ENCODE results near the gene CACNA1C. TPM values are rescaled to one million over a fixed set of nuclear protein-coding genes. Genes with fewer than 3 reads are reported as not detected.

The CACNA1C gene
- polyA plus RNA-seq, 1 of the 3 experiments (the other 2 are of a cell fraction): 1.5 TPM

DNA sequence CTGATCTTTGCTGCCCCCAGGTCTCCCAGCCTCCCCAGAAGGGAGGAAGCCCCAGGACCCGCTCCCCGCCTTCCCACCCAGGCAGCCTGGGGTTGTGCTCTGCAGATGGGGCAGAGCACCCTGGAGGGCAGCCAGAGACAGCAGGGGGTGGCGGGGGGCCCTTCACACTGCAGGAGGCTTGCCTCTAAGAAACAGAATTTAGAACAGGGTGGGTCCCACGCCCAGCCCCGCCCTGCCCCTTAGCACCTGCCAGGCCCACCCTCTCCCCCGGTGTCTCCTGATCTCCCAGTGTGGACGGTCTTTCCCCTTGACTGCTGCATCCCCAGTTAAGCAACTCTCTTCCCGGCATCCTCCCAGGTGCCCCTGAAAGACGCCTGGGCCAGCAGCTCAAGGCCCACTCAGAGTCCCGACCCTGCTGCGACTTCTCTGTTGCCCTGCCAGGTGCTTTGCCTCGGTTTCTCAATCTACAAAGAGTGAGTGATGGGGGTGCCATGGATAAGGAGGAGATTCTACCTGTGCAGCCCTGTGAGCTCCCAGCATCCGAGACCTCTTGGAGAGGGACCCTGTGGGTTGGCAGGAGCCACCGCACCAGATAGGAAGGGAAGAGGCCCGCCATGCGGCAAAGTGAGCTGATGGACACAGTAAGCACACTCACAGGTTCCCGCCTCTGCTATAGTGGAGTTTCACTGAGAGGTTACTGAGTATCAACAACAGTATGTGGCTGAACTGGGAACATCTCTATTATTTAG lies 414.8 kb downstream of the CACNA1C start:
- no peak for DNase-seq
- Histone ChIP-seq H3K36me3 (replicated peaks in 1 of 2; ENCODE audit: control insufficient read depth in 1 of 2, insufficient read depth in 2 of 2, low read length in 1 of 2) (no peaks in the 10 kb centered on the region), H3F3A (replicated peaks; ENCODE audit: insufficient read depth) (no peaks in the 10 kb centered on the region), H3K9me2 (no peaks in the 10 kb centered on the region), H4K20me1 (ENCODE audit: insufficient read depth) (no peaks in the 10 kb centered on the region), H3K4me1 (ENCODE audit: control insufficient read depth in 1 of 2, insufficient read depth in 2 of 2, low read depth in 1 of 2, low read length in 1 of 2) (no peaks in the 10 kb centered on the region; a peak in 1 of 4 replicates), H3K79me2 (ENCODE audit: insufficient read depth) (no peaks in the 10 kb centered on the region), H3K9me3 (no peaks in the 10 kb centered on the region), H3K27ac (ENCODE audit: low read depth in 2 of 2, low read length in 1 of 2) (no peak overlapping the region), H3K27me3 (ENCODE audit: insufficient read depth) (no peaks in the 10 kb centered on the region), H3K9ac (no peak overlapping the region), H3K4me3 (ENCODE audit: low read depth in 2 of 2, low read length in 1 of 2) (no peak overlapping the region), H3K4me2 (no peak overlapping the region), H2AFZ (ENCODE audit: low read depth) (no peak overlapping the region)
- ChIA-PET POLR2A (no interaction called here), CTCF (no interaction called here)
- 60% methylated on average over 10 of the region's 17 CpGs for whole genome bisulfite sequencing (ENCODE audit: low lambda C conversion rate)
- TF ChIP-seq FOXJ3 (CRISPR knock-in tag; IDR thresholded peaks at IDR 0.05) (no peak), MEF2A (IDR thresholded peaks at IDR 0.05; ENCODE audit: borderline replicate concordance, low read depth) (no peak), RAD21 (IDR thresholded peaks at IDR 0.05; ENCODE audit: low read length) (no peak), JUND (IDR thresholded peaks at IDR 0.05) (no peak)
- TF ChIP-seq, protein P1, sequence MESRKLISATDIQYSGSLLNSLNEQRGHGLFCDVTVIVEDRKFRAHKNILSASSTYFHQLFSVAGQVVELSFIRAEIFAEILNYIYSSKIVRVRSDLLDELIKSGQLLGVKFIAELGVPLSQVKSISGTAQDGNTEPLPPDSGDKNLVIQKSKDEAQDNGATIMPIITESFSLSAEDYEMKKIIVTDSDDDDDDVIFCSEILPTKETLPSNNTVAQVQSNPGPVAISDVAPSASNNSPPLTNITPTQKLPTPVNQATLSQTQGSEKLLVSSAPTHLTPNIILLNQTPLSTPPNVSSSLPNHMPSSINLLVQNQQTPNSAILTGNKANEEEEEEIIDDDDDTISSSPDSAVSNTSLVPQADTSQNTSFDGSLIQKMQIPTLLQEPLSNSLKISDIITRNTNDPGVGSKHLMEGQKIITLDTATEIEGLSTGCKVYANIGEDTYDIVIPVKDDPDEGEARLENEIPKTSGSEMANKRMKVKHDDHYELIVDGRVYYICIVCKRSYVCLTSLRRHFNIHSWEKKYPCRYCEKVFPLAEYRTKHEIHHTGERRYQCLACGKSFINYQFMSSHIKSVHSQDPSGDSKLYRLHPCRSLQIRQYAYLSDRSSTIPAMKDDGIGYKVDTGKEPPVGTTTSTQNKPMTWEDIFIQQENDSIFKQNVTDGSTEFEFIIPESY (IDR thresholded peaks at IDR 0.05; ENCODE audit: borderline replicate concordance, low read depth): no peak

DNA sequence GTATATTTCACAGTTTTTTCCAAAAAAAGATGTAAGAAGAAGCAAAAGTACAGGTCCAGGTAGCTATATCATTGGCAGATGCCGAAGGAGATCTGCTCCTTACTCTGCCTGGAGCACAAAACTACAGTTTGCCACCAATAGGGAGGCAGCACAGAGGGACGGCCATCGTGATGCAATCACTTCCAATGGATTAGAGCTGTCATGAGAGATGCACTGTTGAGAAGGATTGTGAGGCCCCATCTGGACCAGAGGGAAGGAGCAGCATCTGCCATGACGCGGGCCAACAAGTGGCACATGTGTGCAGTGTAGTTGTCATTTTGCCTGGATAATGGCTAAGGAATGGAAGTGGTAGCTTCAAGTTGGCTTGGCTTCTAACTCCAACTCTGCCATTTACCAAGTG lies 423.2 kb downstream of the CACNA1C start:
- POLR2A ChIA-PET: no interaction called here
- WGBS (ENCODE audit: low lambda C conversion rate): 75% methylated on average over 5 of the region's 5 CpGs

More for the DNA sequence above, 423.2 kb downstream of the CACNA1C start:
- Histone ChIP-seq H4K20me1 (ENCODE audit: insufficient read depth) (no peaks in the 10 kb centered on the region), H3K4me2 (no peak overlapping the region), H3K36me3 (replicated peaks in 1 of 2; ENCODE audit: control insufficient read depth in 1 of 2, insufficient read depth in 2 of 2, low read length in 1 of 2) (no peaks in the 10 kb centered on the region), H3K9me2 (no peaks in the 10 kb centered on the region), H3K27ac (ENCODE audit: low read depth in 2 of 2, low read length in 1 of 2) (no peak overlapping the region), H3K9ac (no peak overlapping the region), H3K4me3 (ENCODE audit: low read depth in 2 of 2, low read length in 1 of 2) (no peak overlapping the region), H3K79me2 (ENCODE audit: insufficient read depth) (no peaks in the 10 kb centered on the region), H3F3A (replicated peaks; ENCODE audit: insufficient read depth) (no peaks in the 10 kb centered on the region), H3K27me3 (ENCODE audit: insufficient read depth) (no peaks in the 10 kb centered on the region), H3K9me3 (no peaks in the 10 kb centered on the region), H3K4me1 (ENCODE audit: control insufficient read depth in 1 of 2, insufficient read depth in 2 of 2, low read depth in 1 of 2, low read length in 1 of 2) (no peaks in the 10 kb centered on the region), H2AFZ (ENCODE audit: low read depth) (no peak overlapping the region)
- no peak for DNase-seq
- CTCF ChIA-PET: no interaction called here
- TF ChIP-seq EP300 (IDR thresholded peaks at IDR 0.05; ENCODE audit: borderline replicate concordance in 1 of 2, low read depth in 1 of 2, low read length in 1 of 2): no peak
- TF ChIP-seq FOXM1 (IDR thresholded peaks at IDR 0.05; ENCODE audit: low read depth): no peak
- TF ChIP-seq, protein P1 (IDR thresholded peaks at IDR 0.05; ENCODE audit: borderline replicate concordance, low read depth): no peak
- TF ChIP-seq YY1 (IDR thresholded peaks at IDR 0.05; ENCODE audit: low read depth): no peak
